GM19324 (cell line): ENCODE data around the gene ARSA.
"Not testable (repeated sequence)": the region's sequence is repeated elsewhere in the genome, so short reads cannot be mapped to it uniquely, and the experiment has no call there.

Experiments used
- ATAC-seq: cut with Tn5 transposase; IDR thresholded peaks from one replicate; pipeline ENCODE4 v1.9.1; 2021; ENCODE audit warnings: mild to moderate bottlenecking, moderate library complexity; ENCODE audit not compliant: unreplicated experiment, low FRiP score

The ARSA gene

GRCh38 chr22:50624347-50625130 is 3.4 kb downstream of the ARSA start:
- no peak for ATAC-seq

- no peak for ATAC-seq
These were observed 5.1 kb downstream of the ARSA start for GRCh38 chr22:50622723-50623327.

- no peak for ATAC-seq
These were observed 5.8 kb downstream of the ARSA start for GRCh38 chr22:50621948-50622722.

- no peak for ATAC-seq
These were observed 6.5 kb downstream of the ARSA start for GRCh38 chr22:50621356-50621880.

- no peak for ATAC-seq
These were observed 7.2 kb downstream of the ARSA start for GRCh38 chr22:50620593-50621355.

- ATAC-seq, result not testable (repeated sequence)
These were observed 13.7 kb downstream of the ARSA start for GRCh38 chr22:50614296-50614695.

GRCh38 chr22:50613291-50613981 is 14.5 kb downstream of the ARSA start:
- no peak for ATAC-seq

GRCh38 chr22:50612528-50613221 is 15.3 kb downstream of the ARSA start:
- ATAC-seq, result no peak

- ATAC-seq, result no peak
These were observed 15.8 kb downstream of the ARSA start for GRCh38 chr22:50612168-50612527.

GRCh38 chr22:50611341-50612060 is 16.5 kb downstream of the ARSA start:
- ATAC-seq, result no peak

- no peak for ATAC-seq
These were observed 17.4 kb downstream of the ARSA start for GRCh38 chr22:50610581-50610980.

GRCh38 chr22:50610041-50610451 is 17.9 kb downstream of the ARSA start:
- ATAC-seq, result no peak

- no peak for ATAC-seq
These were observed 18.4 kb downstream of the ARSA start for GRCh38 chr22:50609599-50609998.

GRCh38 chr22:50608996-50609395 is 19.0 kb downstream of the ARSA start:
- ATAC-seq, result no peak

GRCh38 chr22:50608058-50608840 is 19.7 kb downstream of the ARSA start:
- ATAC-seq, result not testable (repeated sequence)

GRCh38 chr22:50607659-50608020 is 20.3 kb downstream of the ARSA start:
- no peak for ATAC-seq

GRCh38 chr22:50606946-50607658 is 20.9 kb downstream of the ARSA start:
- ATAC-seq, result no peak
